ENCODE measurements around the gene IRGC.

IRGC gene, protein sequence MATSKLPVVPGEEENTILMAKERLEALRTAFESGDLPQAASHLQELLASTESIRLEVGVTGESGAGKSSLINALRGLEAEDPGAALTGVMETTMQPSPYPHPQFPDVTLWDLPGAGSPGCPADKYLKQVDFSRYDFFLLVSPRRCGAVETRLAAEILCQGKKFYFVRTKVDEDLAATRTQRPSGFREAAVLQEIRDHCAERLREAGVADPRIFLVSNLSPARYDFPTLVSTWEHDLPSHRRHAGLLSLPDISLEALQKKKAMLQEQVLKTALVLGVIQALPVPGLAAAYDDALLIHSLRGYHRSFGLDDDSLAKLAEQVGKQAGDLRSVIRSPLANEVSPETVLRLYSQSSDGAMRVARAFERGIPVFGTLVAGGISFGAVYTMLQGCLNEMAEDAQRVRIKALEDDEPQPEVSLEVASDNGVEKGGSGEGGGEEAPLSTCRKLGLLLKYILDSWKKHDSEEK

DNA sequence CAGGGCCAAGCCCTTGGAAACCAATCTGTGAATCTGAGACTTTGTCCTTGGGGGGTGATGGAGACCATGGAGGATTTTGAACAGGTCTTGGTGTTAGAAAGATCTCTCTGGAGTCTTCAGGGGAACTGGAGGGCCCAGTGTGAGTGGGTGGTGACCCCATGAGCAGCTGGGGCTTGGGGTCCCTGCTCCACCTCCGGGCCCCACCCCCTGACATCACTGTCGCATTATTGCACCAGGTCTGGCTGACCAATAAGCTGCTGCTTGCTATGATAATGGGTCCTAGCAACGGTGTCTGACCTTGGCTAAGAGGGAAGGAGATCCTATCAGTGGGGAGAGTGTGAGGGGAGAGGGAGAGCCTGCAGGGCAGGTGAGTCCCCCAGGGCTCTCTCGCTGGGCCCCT lies at the start of gene IRGC:
Gene IRGC (plus strand): TSS at position 301 of the 400 bp plus-strand sequence. CDS start 2,483 bp downstream, outside the sequence.
- no peak within 1 kb of the TSS for H3K4me3 ChIP-seq (ENCODE audit: low read depth, low read length)
- H3K9ac ChIP-seq: no peak within 1 kb of the TSS
- H3K36me3 ChIP-seq (ENCODE audit: control insufficient read depth, insufficient read depth, low read length): no peaks in the 10 kb centered on the region

DNA sequence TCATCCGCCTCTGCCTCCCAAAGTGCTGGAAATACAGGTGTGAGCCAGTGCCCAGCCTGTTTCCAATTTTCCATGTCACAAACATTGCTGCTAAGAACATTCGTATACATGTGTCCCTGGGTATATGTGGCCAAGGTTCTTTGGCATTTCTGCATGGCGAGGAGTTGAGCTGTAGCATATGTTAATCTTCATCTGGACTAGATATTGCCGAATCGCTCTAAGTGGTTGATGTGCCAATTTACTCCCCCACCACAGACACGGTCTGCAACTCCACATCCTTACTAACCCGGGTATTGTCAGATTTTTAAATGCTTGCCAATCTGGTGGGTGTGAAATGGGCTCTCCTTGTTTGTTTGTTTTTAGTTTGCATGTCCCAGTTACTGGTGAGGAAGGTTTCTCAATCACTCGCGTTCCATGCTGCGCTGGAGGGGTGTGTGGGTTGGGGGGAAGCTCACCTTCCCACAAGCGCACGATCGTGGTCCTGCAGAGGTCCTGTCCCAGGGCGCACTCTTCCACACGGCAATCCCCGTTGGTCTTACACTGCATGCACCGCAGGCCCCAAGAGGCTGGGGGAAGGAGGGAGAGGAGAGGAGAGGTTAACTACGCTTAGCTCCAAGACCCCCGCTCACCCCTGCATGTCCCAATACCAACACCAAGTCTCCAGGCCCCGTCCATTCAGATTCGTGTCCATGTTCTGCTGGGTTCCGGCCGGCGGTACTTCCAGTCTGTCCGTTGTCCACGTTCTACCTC lies 48.6 kb upstream of the IRGC start:
- Histone ChIP-seq H3K36me3 (ENCODE audit: control insufficient read depth, insufficient read depth, low read length) (no peaks in the 10 kb centered on the region), H3K4me1 (no peaks in the 10 kb centered on the region), H3K4me2 (ENCODE audit: low read length) (no peak overlapping the region), H3K27me3 (ENCODE audit: control insufficient read depth, insufficient read depth, low read length) (no peaks in the 10 kb centered on the region), H3K9me3 (ENCODE audit: control insufficient read depth, low read length) (no peaks in the 10 kb centered on the region), H3K79me2 (no peaks in the 10 kb centered on the region), H3K27ac (no peak overlapping the region), H2AFZ (no peak overlapping the region), H3K4me3 (ENCODE audit: low read depth, low read length) (no peak overlapping the region), H3K9ac (no peak overlapping the region)
- TF ChIP-seq, protein P1, sequence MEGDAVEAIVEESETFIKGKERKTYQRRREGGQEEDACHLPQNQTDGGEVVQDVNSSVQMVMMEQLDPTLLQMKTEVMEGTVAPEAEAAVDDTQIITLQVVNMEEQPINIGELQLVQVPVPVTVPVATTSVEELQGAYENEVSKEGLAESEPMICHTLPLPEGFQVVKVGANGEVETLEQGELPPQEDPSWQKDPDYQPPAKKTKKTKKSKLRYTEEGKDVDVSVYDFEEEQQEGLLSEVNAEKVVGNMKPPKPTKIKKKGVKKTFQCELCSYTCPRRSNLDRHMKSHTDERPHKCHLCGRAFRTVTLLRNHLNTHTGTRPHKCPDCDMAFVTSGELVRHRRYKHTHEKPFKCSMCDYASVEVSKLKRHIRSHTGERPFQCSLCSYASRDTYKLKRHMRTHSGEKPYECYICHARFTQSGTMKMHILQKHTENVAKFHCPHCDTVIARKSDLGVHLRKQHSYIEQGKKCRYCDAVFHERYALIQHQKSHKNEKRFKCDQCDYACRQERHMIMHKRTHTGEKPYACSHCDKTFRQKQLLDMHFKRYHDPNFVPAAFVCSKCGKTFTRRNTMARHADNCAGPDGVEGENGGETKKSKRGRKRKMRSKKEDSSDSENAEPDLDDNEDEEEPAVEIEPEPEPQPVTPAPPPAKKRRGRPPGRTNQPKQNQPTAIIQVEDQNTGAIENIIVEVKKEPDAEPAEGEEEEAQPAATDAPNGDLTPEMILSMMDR (IDR thresholded peaks at IDR 0.05): no peak

More for the DNA sequence above, at the start of gene IRGC:
- H3K27ac ChIP-seq: no peak within 1 kb of the TSS
- no peaks in the 10 kb centered on the region for H3K27me3 ChIP-seq (ENCODE audit: control insufficient read depth, insufficient read depth, low read length)
- no peak within 1 kb of the TSS for H2AFZ ChIP-seq
- H3K79me2 ChIP-seq: no peaks in the 10 kb centered on the region
- H3K9me3 ChIP-seq (ENCODE audit: control insufficient read depth, low read length): no peaks in the 10 kb centered on the region
- H3K4me1 ChIP-seq: no peaks in the 10 kb centered on the region
- TF ChIP-seq, protein P1 (IDR thresholded peaks at IDR 0.05): no peak
- no peak within 1 kb of the TSS for H3K4me2 ChIP-seq (ENCODE audit: low read length)

DNA sequence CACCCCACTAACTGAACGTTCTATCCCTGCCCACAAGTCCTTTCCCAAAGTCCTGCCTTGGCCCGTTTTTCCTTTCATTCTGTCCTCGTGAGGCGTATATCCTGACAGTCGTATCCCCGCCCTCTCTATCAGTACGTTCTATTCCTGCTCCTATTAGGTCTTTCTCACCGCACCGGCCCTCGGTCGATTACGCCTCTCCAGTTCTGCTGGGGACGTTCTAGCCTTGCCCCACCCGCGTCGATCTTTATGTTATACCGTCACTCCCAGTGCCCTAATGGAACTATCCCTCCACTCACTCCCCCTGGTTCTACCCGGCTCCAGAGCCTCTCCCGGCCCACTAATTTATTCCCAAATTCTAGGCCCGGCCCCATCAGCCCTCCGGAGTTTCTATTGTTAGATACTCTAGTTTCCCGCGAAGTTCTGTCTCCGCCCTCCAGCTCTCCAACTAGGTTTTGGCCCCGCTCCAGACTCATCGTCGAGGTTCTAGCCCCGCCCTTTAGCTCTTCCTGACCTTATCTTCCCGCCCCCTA lies 47.9 kb upstream of the IRGC start:
- H3K27me3 ChIP-seq (ENCODE audit: control insufficient read depth, insufficient read depth, low read length): no peaks in the 10 kb centered on the region
- no peak overlapping the region for H3K4me3 ChIP-seq (ENCODE audit: low read depth, low read length)
- H3K9ac ChIP-seq: no peak overlapping the region
- TF ChIP-seq, protein P1 (IDR thresholded peaks at IDR 0.05): no peak
- H3K4me1 ChIP-seq: no peaks in the 10 kb centered on the region
- H3K79me2 ChIP-seq: no peaks in the 10 kb centered on the region
- H3K36me3 ChIP-seq (ENCODE audit: control insufficient read depth, insufficient read depth, low read length): no peaks in the 10 kb centered on the region
- H3K9me3 ChIP-seq (ENCODE audit: control insufficient read depth, low read length): no peaks in the 10 kb centered on the region
- H3K4me2 ChIP-seq (ENCODE audit: low read length): peak overlapping the region; percentile 26
- peak overlapping the region; percentile 77 for H2AFZ ChIP-seq
- H3K27ac ChIP-seq: peak overlapping the region; percentile 83

- Histone ChIP-seq H3K27ac (peak overlapping the region; percentile 83), H3K4me3 (ENCODE audit: low read depth, low read length) (peak overlapping the region; percentile 75), H3K36me3 (ENCODE audit: control insufficient read depth, insufficient read depth, low read length) (no peaks in the 10 kb centered on the region), H3K9ac (no peak overlapping the region), H3K4me2 (ENCODE audit: low read length) (peak overlapping the region; percentile 83), H3K27me3 (ENCODE audit: control insufficient read depth, insufficient read depth, low read length) (no peaks in the 10 kb centered on the region), H2AFZ (peak overlapping the region; percentile 77), H3K9me3 (ENCODE audit: control insufficient read depth, low read length) (no peaks in the 10 kb centered on the region), H3K4me1 (no peaks in the 10 kb centered on the region), H3K79me2 (no peaks in the 10 kb centered on the region)
- TF ChIP-seq, protein P1 (IDR thresholded peaks at IDR 0.05): no peak
These were observed 47.3 kb upstream of the IRGC start for GRCh38 chr19:43668406-43669109.
